GM10266 (cell line): ENCODE measurements around the gene CORO2A.
"Not testable (repeated sequence)": the region's sequence is repeated elsewhere in the genome, so short reads cannot be mapped to it uniquely, and the experiment has no call there.

ENCODE experiments used
- DNase-seq: peaks from one replicate; pipeline ENCODE4 v3.0.0; 2012; ENCODE audit errors: extremely low spot score
- TF ChIP-seq, protein P1 (sequence below): IDR thresholded peaks from 2 replicates; pipeline ENCODE4 v1.5.1; 2012; ENCODE audit warnings: mild to moderate bottlenecking, low read depth; ENCODE audit not compliant: control insufficient read depth, insufficient read depth; ENCODE audit errors: missing control alignments

CORO2A gene

DNA sequence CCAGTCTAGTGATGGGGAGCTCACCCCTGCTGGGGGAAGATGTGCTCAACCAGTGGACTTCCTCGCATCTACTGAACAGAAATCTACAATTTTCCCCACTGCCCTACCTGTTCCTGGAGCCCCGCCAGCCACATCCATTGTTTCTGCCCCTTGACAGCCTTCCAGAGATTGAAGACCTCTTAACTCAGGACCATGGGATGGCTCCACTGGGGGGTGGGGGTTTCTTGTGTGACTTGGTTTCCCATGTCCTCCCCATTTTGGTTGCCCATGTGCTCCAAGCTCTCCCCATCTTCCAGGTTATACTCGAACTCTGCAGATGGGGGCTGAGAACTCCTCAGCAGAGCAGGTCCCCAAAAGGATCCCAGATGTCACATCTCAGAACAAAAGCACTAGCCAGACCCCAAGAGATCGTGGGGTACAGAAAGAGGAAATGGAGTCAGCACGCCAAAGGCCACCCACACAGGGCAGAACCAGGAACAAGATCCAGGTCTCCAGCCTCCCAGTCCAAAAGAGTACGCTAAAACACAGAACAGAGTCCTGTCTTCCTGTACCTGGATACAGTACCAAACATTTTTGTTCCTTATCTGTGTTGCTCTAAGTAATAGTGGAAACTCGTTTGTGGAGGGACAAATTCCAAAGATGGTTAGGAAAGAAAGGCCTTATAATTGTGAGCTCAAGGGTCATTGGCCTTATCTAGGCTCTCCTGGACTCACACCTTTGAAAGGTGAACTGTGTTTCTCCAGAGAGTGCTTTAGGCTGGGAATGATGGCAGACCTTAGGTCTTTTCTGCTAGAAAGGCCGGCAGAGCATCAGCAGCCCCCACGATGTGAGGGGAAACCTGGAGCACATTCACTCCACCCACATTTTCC, 15.8 kb downstream of the CORO2A start:
- no peak for DNase-seq
- TF ChIP-seq, protein P1, sequence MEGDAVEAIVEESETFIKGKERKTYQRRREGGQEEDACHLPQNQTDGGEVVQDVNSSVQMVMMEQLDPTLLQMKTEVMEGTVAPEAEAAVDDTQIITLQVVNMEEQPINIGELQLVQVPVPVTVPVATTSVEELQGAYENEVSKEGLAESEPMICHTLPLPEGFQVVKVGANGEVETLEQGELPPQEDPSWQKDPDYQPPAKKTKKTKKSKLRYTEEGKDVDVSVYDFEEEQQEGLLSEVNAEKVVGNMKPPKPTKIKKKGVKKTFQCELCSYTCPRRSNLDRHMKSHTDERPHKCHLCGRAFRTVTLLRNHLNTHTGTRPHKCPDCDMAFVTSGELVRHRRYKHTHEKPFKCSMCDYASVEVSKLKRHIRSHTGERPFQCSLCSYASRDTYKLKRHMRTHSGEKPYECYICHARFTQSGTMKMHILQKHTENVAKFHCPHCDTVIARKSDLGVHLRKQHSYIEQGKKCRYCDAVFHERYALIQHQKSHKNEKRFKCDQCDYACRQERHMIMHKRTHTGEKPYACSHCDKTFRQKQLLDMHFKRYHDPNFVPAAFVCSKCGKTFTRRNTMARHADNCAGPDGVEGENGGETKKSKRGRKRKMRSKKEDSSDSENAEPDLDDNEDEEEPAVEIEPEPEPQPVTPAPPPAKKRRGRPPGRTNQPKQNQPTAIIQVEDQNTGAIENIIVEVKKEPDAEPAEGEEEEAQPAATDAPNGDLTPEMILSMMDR, result no peak

DNA sequence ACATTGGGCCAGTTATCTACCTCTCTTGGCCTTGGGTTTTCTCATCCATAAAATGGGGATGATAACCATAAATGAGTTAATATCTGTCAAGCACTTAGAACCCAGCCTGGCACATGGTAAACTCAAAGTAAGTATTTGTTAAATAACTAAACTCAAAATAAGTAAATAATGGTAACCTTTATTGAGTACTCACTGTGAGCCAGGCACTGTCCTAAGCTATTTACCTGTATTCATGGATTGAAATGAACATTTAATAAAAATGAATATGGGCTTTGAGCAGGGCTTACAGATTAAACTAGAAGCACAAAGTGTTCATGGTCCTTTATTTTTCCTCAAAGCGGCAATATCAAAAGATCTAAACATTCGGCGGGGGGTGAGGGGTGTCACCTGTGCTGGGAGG, 16.7 kb downstream of the CORO2A start:
- no peak for DNase-seq
- TF ChIP-seq, protein P1, result no peak

DNA sequence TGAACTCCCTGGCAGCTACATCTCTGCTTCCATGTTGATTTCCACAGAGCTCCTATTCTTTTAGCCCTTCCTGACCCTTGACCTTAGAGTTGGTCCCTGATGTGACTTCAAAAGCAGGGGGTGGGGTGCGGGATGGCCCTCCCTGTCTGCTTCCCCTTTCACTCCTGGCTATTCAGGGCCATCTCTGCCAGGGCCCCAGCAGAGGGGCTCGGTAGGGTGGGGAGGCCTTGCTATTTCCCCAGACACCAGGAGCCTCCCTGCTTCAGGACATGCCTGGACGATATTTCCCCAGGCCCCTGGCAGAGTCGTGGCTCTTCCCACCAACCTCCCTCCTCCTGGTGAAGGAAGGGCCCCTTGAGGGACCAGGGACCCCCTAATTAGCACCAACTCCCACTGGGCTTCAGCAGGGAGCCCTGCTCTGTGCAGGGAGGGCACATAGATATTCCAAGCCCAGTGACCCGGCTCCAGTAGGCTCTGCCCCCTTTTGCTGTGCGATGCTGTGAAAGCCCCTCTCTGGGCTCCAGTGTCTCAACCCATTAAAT, 17.3 kb downstream of the CORO2A start:
- no peak for DNase-seq
- TF ChIP-seq, protein P1, result no peak

DNA sequence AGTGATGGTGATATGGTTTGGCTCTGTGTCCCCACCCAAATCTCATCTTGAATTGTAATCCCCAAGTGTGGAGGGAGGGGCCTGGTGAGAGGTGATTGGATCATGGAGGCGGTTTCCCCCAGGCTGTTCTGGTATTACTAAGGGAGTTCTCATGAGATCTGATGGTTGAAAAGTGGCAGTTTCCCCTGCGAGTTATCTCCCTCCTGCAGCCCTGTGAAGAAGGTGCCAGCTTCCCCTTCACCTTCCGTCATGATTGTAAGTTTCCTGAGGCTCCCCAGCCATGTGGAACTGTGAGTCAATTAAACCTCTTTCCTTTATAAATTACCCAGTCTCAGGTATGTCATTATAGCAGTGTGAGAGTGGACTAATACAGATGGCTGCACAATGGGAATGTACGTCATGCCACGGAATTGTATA, 17.9 kb downstream of the CORO2A start:
- DNase-seq, result not testable (repeated sequence)

DNA sequence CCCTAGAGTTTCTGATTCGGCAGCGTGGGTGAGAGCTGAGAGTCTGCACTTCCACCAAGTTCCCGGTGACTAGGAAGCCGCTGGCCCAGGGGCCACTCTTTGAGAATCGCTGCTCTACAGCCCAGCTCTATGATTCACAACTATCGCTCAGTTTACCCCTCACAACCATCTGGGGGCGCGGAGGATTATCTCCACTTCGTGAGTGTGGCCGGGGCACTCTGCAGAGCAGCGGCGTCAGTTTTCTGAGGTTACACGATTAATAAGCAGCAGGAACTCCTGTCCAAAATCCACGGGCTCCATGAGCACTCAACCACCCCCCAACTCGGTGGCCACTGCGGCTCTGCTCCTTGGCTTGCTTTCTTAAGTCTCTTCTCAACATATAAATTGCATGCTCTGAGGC, 19.3 kb downstream of the CORO2A start:
- DNase-seq, result no peak
- TF ChIP-seq, protein P1, result no peak

DNA sequence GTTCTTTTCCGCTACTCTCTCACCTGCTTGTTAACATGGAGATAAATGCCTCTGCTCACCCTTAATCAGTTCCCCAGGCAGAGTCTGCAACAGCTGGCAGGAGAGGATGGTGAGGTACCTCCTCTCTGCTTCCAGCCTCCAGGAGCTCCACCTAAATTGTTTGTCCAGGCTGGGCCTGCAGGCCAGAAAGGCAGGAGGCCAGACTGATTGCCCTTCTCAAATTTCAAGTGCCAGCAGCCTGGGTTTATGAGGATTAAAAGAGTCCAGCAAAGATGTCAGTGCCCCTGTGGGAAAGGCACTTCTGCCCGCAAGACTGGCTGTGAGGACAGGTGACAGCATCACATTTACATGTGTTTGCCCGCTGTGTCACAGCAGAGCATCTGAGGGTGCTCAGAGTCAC, 19.8 kb downstream of the CORO2A start:
- TF ChIP-seq, protein P1, result no peak
- no peak for DNase-seq

DNA sequence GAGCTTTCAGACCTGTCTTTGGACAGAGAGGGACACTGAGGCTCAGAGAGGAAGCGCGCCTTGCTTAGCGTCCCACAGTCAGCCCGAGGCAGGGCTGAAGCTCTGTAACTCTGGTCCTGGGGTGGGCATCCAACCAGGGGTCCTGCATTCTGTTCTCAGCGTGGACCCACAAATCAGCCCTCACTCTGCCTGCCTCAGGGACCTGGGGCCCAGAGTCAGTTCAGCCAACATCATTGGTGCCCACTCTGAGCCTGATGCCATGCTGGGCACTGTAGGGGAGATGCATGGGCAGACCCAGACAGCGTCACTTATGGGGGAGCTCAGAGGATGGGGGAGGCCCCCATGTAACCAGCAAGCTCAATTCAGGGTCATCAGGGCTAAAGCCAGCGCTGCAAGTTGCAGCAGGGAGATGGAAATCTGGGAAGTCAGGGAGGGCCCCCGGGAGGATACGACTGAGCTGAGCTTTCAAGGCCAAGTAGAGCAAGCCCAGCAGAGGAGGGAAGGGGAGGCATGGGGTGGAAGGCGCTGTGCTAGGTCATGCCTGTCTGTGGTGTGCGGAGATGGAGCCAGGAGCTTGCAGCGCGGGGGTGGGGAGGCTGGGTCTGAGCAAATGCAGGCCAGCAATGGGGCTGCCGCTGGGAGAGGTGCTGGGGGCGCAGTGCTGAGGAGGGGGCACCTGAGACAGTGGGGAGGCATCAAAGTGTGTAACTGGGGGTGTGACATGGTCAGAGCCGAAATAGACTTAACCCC, 21.1 kb downstream of the CORO2A start:
- TF ChIP-seq, protein P1, result no peak
- DNase-seq, result no peak
